AG09319 (cell line): ENCODE measurements around the gene PRDM15.

ENCODE experiments used
- DNase-seq: peaks from one replicate; pipeline ENCODE4 v3.0.0-alpha.2; 2010; ENCODE audit warnings: low read depth; ENCODE audit errors: extremely low read depth
- CTCF ChIP-seq: IDR thresholded peaks from 2 replicates; pipeline ENCODE4 v1.5.1; 2011; ENCODE audit warnings: low read depth, mild to moderate bottlenecking, inconsistent platforms, low read length, moderate library complexity

PRDM15 gene

DNA sequence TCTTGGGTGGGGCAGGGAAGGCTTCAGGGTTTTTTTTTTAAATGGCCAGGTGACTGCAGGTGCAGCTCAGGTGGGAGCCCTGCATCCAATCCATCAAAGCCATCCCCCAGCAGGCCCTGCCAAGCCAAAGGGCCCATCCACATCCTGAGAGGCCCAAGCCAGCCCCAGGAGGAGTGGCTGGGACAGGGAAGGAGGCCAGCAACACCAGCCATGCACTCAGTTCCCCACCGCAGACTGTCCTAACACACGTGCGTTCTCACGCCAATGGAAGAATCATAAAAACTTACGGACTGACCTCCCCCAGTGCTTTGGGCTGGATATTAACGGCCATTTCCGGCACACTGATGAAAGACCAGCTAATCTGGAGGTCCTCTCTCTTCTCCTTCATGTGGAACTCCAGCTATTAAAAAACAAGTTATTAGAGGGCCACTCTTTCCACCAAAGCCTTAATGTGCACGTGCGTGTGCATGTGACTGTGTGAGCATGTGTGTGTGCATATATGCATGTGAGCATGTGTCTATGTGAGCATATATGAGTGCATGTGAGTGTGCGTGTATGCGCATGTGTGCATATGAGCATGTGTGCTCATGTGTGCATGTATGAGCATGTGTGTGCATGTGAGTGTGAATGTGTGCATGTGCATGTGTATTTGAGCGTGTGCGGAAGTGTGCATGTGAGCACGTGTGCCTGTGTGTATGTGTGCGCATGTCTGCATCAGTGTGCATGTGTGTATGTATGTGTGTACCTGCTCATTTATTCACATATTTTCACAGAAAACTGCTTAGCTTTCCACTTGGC is 39.6 kb upstream of the PRDM15 start:
- no peak for DNase-seq
- TF ChIP-seq CTCF, result no peak

- no peak for DNase-seq
- no peak for TF ChIP-seq CTCF
Measured at GRCh38 chr21:41917531-41917930, 38.4 kb upstream of the PRDM15 start.

- TF ChIP-seq CTCF, result no peak
- DNase-seq, result no peak
Measured at GRCh38 chr21:41916888-41917433, 37.8 kb upstream of the PRDM15 start.

GRCh38 chr21:41914965-41915364 is 35.8 kb upstream of the PRDM15 start:
- no peak for DNase-seq
- TF ChIP-seq CTCF, result no peak

GRCh38 chr21:41914358-41914757 is 35.2 kb upstream of the PRDM15 start:
- TF ChIP-seq CTCF, result no peak
- no peak for DNase-seq

DNA sequence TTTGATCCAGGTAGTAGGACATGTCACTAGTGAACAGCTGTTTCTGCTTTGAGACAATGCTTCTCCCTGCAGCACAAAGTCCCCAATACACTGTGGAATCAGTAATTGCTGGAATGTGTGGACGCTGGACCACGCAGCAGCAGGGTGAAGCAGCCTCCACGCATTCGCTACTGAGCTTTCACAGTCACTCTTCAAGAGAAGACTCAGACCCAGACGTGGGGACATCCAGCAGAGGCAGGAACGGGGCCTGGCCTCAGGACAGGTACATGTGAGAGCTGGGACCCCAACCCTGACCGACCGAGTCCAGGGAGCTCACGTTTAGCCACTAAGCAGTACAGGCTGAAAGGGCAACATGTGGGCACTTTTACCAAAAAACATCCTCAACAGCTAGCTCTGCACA is 34.1 kb upstream of the PRDM15 start:
- no peak for DNase-seq
- TF ChIP-seq CTCF, result no peak

- no peak for DNase-seq
- no peak for TF ChIP-seq CTCF
Measured at GRCh38 chr21:41908829-41909228, 29.7 kb upstream of the PRDM15 start.
